Measurements from ENCODE around the gene KPNA5.
A peak's percentile ranks its signal among the peaks of the same experiment; 100 is the strongest.
"Not testable (repeated sequence)": the region's sequence is repeated elsewhere in the genome, so short reads cannot be mapped to it uniquely, and the experiment has no call there.

The KPNA5 gene

GRCh38 chr6:116703888-116704287 is 22.9 kb downstream of the KPNA5 start:
- DNase-seq (ENCODE audit: low spot score): not testable (repeated sequence)

GRCh38 chr6:116705917-116706316 is 24.9 kb downstream of the KPNA5 start:
- DNase-seq (ENCODE audit: low spot score): no peak

DNA sequence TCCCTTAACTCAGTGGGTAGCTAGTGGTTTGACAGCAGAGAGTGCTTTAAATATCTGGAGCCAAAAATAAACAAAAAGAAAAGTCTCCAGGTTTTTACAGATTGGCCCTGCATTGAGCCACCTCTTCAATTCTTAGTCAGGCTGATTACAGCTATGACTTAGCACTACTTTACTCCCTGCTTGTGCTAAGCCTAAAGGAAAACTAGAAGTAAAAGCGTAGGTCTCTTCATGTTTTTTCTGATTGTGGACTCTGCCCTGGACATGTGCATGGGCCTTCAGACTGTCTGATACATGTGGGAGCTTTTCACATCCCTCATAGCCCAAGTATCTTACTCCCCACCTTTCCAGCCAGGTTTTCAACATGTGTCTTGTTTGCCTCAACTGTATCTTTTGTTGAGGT is 33.3 kb downstream of the KPNA5 start:
- DNase-seq (ENCODE audit: low spot score): no peak

- DNase-seq (ENCODE audit: low spot score): no peak
Observed at GRCh38 chr6:116714761-116715160, 33.8 kb downstream of the KPNA5 start.

- no peak for DNase-seq (ENCODE audit: low spot score)
Observed at GRCh38 chr6:116726947-116727346, 45.9 kb downstream of the KPNA5 start.

- DNase-seq (ENCODE audit: low spot score): no peak
Observed at GRCh38 chr6:116730513-116730912, 49.5 kb downstream of the KPNA5 start.

DNA sequence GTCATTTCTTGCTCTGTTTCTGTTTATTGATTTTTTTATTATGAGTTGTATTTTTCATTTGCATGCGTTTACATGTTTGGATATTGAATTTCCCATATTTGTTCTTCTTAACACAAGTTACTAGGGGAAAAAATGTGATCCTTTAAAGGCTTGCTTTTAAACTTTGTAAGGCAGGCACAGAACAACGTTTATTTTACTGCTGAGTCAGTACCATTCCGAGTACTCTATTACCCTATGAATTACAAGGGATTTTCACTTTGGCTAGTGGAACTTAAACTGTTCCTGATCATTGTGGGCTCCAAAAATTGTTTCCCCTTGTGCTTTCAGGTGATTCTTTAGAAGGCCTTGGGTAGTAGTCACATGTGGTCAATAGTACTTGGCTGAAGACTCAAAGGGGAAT is 56.0 kb downstream of the KPNA5 start:
- DNase-seq (ENCODE audit: low spot score): no peak

- DNase-seq (ENCODE audit: low spot score): not testable (repeated sequence)
Observed at GRCh38 chr6:116740486-116740885, 59.5 kb downstream of the KPNA5 start.

- DNase-seq (ENCODE audit: low spot score): no peak
Observed at GRCh38 chr6:116741571-116741970, 60.6 kb downstream of the KPNA5 start.

- no peak for DNase-seq (ENCODE audit: low spot score)
Observed at GRCh38 chr6:116745176-116745575, 64.2 kb downstream of the KPNA5 start.

DNA sequence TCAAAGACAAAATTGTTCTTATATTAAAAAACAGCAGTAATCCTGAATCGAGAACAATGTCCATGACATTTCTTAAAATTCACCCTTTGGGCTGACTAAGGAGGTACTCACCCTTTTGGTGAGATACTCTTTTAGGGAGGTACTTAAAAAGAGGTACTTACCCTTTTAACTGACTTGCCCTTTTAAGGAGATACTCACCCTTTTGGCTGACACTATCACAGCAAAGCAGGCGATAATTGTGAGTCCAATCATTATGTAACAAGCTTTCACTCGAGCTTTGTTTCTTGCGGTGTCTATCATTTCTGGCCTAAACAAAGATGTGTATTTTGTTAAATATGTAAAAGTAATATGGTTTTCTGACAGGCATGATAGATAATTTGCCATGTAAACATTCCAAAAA is 80.8 kb downstream of the KPNA5 start:
- DNase-seq (ENCODE audit: low spot score): no peak

- DNase-seq (ENCODE audit: low spot score): no peak
Observed at GRCh38 chr6:116762235-116762634, 81.2 kb downstream of the KPNA5 start.

DNA sequence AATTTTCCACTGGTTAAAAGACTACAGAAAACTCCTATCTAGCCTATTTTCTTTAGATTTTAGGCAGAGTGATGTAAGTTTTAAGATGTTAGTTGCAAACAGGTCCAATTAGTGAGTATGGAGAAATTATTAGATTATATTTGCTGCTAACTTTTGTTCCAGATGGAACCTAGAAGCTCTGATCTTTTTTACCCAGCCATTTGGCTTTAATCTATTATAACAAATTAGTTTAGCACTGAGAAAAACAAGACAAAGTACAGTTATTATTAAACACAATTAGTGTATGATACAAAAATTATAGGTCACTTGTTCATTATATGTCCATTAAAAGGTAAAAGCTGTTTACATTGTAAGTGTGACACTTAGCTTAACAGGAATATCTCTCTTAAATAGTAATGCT is 82.0 kb downstream of the KPNA5 start:
- DNase-seq (ENCODE audit: low spot score): no peak

DNA sequence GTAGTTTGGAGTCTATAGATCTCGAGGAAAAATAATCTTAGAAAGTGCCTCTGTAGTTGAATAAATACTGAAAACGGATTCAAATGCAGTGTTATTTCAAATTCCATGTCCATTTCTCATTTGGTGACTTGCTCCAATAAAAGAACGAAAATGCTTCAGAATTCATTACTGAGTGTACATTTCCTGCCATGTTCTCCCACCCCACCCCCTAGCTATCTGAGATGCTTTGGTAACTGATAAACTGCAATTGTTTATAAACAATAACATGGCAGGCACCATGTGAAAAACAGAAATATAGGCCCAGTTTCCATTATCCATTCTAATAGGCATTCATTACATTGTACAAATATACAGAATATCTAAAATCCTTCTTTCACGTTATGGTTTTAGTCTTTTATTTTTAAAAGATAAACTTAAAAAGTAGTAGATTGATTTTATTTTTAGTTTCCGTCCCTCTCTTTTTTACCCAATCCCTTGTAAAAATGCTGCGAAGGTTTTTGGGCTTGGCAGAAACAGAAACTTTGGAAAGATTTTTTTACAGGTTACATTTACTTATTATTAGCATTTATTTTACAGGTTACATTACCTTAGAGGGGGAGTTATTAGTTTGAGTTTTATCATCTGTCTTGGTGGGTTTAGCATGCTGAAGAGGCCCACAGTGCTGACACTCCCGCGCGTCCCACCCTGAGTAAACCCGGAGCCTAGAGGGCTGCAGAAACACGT is 83.1 kb downstream of the KPNA5 start:
- no peak for DNase-seq (ENCODE audit: low spot score)

GRCh38 chr6:116764629-116764960 is 83.6 kb downstream of the KPNA5 start:
- DNase-seq (ENCODE audit: low spot score): no peak

DNA sequence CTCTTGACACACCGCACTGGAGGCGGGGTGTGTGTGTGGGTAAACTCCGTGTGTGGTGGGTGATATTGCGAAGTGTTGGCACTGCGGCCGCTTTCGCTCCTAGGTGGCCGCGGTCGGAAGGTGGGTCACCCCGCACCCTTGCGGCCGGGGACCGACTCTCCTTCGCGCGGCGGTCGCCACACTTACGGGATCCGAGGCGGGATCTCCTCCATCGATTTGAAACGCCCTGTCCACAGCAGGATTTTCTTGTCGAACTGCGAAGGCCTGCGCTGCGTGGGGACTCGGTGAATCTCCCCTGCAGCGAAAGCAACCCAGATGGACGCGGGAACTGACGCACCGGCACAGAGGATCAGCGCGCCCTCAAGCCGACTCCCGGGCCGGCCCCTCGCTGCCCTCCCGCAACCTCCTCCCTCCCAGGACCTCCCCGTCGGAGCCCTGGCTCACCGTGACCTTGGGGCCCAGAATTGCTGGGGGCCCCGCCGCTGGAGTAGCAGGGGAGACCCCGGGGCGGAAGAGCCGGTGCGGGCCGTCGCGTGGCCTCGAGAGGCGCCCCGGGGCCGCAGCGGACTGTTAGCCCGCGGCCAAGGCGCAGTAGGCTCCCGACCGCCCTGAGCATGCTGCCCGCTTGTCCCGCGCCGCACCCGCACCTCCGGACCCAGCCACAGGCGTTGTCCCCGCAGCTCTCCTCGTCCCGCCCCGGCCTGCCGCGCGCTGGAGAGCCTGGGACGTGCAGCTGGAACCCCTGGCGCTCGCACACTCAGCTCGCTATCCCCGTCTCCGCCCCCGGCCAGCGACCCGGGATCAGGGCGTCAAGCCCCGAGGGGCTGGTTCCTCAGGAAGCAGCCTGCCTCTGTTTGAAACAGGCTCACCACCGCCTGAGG is 84.2 kb downstream of the KPNA5 start, which contains the start of gene FAM162B:
TSS of gene FAM162B (minus strand) at position 759 of the 881 bp plus-strand sequence. CDS start at position 616, 143 bp downstream.
- no peak for DNase-seq (ENCODE audit: low spot score)

- DNase-seq (ENCODE audit: low spot score): no peak
Observed at GRCh38 chr6:116766506-116767176, 85.6 kb downstream of the KPNA5 start.

- DNase-seq (ENCODE audit: low spot score): no peak
Observed at GRCh38 chr6:116767715-116768114, 86.7 kb downstream of the KPNA5 start.

DNA sequence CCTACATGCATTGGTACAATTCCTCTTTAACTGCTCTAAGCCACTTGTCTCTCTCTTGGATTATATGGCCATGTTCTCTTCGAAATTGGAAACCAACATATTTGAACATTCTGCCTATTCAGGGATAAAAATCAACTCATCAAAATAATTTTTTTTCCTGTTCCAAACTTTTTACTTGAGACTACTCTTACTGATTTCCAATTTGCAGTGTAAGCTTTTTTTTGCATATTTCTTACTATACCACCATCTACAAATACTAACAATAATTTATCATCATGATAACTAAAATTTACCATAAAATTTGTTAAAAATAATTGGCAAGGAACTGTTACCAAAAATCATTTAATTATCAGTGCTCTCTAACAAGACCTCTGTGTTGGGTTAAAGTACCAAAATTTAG is 91.4 kb downstream of the KPNA5 start:
- DNase-seq (ENCODE audit: low spot score): no peak

DNA sequence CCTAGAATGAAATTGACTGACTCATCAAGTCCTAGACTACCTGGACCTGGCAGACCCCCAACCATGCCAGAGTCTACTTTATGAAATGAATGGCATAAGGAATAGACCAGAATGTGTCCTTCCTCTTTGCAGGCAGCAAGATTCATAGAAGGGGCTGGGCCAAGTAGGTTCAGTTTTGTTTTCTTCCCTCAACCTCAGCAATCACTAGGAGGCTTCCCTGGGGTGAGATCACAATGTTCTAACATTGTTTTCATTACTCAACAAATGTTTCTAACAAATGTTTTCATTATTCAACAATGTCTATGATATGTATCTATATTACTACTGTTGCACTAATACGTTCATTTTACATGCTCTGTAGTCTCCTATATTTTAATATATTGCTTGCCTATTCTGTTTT is 92.9 kb downstream of the KPNA5 start:
- no peak for DNase-seq (ENCODE audit: low spot score)

GRCh38 chr6:116779573-116780164 is 98.7 kb downstream of the KPNA5 start:
- DNase-seq (ENCODE audit: low spot score): peak; percentile 8

DNA sequence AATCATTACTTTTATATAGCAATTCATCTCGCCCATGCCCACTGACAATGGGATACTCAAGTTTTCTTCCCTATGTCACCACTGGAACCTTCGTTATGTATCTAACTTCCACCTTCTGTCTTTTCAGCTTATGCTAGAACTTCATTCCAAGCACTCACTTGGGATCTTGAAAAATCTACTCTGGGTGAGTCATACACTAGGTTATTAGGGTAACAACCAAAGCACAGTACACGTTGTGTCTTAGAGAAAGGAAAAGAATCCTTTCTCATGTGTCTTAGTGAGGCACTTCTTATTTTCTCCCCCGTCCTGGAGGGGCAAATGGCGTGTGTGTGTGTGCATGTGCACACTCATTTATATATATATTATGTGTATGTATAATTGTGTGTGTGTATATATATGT is 102.8 kb downstream of the KPNA5 start:
- DNase-seq (ENCODE audit: low spot score): peak; percentile 8

Data from COLO829 (cell line).